ENCODE measurements around the gene GRIP1.
"Not testable (repeated sequence)": the region's sequence is repeated elsewhere in the genome, so short reads cannot be mapped to it uniquely, and the experiment has no call there.

Gene GRIP1

GRCh38 chr12:66516133-66516532 lies 162.7 kb downstream of the GRIP1 start:
- no peak for DNase-seq (ENCODE audit: low read depth)

GRCh38 chr12:66514581-66514980 lies 164.3 kb downstream of the GRIP1 start:
- DNase-seq (ENCODE audit: low read depth): peak; percentile 37

GRCh38 chr12:66508025-66508424 lies 170.9 kb downstream of the GRIP1 start:
- DNase-seq (ENCODE audit: low read depth): no peak

- no peak for DNase-seq (ENCODE audit: low read depth)
Observed at GRCh38 chr12:66503746-66504145, 175.1 kb downstream of the GRIP1 start.

GRCh38 chr12:66502911-66503310 lies 176.0 kb downstream of the GRIP1 start:
- DNase-seq (ENCODE audit: low read depth): no peak

- no peak for DNase-seq (ENCODE audit: low read depth)
Observed at GRCh38 chr12:66500841-66501240, 178.0 kb downstream of the GRIP1 start.

- DNase-seq (ENCODE audit: low read depth): no peak
Observed at GRCh38 chr12:66500091-66500490, 178.8 kb downstream of the GRIP1 start.

- DNase-seq (ENCODE audit: low read depth): no peak
Observed at GRCh38 chr12:66499000-66499399, 179.9 kb downstream of the GRIP1 start.

GRCh38 chr12:66498059-66498458 lies 180.8 kb downstream of the GRIP1 start:
- DNase-seq (ENCODE audit: low read depth): not testable (repeated sequence)

GRCh38 chr12:66497008-66497897 lies 181.6 kb downstream of the GRIP1 start:
- DNase-seq (ENCODE audit: low read depth): no peak

GRCh38 chr12:66496595-66496994 lies 182.3 kb downstream of the GRIP1 start:
- no peak for DNase-seq (ENCODE audit: low read depth)

GRCh38 chr12:66495709-66496108 lies 183.2 kb downstream of the GRIP1 start:
- no peak for DNase-seq (ENCODE audit: low read depth)

- DNase-seq (ENCODE audit: low read depth): no peak
Observed at GRCh38 chr12:66493819-66494218, 185.1 kb downstream of the GRIP1 start.

GRCh38 chr12:66491853-66492252 lies 187.0 kb downstream of the GRIP1 start:
- DNase-seq (ENCODE audit: low read depth): no peak

- no peak for DNase-seq (ENCODE audit: low read depth)
Observed at GRCh38 chr12:66482351-66483203, 196.3 kb downstream of the GRIP1 start.

GRCh38 chr12:66467932-66468331 lies 210.9 kb downstream of the GRIP1 start:
- DNase-seq (ENCODE audit: low read depth): no peak

GRCh38 chr12:66461331-66461730 lies 217.5 kb downstream of the GRIP1 start:
- DNase-seq (ENCODE audit: low read depth): no peak

GRCh38 chr12:66459944-66460482 lies 218.9 kb downstream of the GRIP1 start:
- DNase-seq (ENCODE audit: low read depth): no peak

- DNase-seq (ENCODE audit: low read depth): no peak
Observed at GRCh38 chr12:66456612-66457011, 222.3 kb downstream of the GRIP1 start.

- DNase-seq (ENCODE audit: low read depth): no peak
Observed at GRCh38 chr12:66453844-66454243, 225.0 kb downstream of the GRIP1 start.

GRCh38 chr12:66453120-66453519 lies 225.8 kb downstream of the GRIP1 start:
- DNase-seq (ENCODE audit: low read depth): no peak

GRCh38 chr12:66449531-66449930 lies 229.3 kb downstream of the GRIP1 start:
- DNase-seq (ENCODE audit: low read depth): no peak

- no peak for DNase-seq (ENCODE audit: low read depth)
Observed at GRCh38 chr12:66447643-66448042, 231.2 kb downstream of the GRIP1 start.

All from stromal cell of bone marrow (primary cell).